GM18909 (cell line): ENCODE data around the gene MAP2K2.

Experiments used
- ATAC-seq: cut with Tn5 transposase; IDR thresholded peaks from one replicate; pipeline ENCODE4 v1.9.1; 2021; ENCODE audit warnings: mild to moderate bottlenecking; ENCODE audit not compliant: unreplicated experiment, poor library complexity

The MAP2K2 gene

DNA sequence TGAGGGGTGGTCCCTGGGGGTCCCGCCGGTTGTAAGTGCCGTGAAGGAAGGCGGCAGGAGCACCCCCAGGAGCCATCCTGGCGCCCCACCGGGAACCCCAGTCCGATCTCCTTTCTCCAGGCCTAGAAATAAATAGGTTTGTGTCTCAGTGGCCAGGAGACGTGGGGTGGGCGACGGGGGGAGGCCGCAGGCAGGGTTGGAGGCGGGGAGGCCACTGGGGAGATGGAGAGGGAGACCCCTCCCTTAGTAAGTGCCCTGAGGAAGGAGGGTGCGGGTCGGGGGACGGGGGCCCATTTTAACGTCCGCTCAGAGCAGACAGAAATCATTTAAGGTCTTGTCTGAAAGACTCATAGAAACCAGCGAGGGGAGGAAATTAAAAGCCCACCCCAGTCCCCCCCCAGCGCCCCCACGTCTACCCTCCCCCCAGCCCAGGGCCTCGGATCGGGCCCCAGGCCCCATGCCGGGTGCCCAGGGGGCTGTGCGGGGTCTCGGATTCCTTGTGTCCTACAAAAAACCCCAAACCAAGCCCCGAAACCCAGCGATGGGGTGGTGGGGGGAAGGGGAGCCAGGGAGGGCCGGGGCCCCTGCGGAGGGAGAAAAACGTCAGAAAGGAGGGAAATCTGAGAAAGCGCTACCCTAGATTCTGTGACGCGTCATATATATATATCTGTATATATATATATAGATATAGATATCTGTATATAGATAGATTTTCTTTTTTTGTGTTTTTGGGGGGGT lies 76.8 kb downstream of the MAP2K2 start:
- no peak for ATAC-seq

DNA sequence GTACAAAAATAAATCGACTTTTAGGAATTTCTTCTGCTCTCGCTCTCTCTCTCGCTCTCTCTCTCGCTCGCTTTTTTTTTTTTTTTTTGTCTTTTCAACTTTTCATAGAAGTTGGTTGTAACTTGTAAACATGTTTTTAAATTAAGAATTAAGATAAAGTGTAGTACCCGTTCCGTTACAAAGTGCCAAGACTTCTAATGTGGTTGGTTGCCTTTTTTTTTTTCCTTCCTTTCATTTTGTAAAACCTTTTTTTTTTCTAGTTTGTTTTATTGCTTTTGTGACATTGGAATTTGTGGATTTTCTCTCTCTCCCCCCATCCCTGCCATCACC lies 77.6 kb downstream of the MAP2K2 start:
- ATAC-seq = no peak

- no peak for ATAC-seq
Observed at GRCh38 chr19:4045597-4046361, 78.1 kb downstream of the MAP2K2 start.

GRCh38 chr19:4044990-4045465 lies 78.9 kb downstream of the MAP2K2 start:
- no peak for ATAC-seq

GRCh38 chr19:4043966-4044715 lies 79.8 kb downstream of the MAP2K2 start:
- no peak for ATAC-seq

DNA sequence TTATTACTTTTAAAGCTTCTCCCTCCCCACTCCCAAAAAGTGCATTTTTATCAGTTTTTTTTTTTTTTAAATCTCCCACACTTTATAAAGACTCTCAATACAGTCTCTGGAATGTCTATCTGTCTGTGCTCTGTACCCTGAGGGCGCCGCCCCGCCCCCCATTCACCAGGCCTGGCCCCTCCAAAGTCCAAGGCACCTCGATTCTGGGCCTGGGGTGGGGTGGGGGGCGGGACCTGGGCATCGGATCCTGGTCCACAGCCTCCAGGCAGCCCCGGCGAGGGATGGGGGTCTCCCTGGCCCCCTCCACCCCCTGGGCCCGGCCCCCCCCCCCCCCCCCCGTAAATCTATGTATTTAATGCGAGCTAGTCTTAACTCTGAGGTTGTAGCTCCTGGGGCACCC lies 80.5 kb downstream of the MAP2K2 start:
- no peak for ATAC-seq

GRCh38 chr19:4042731-4043082 lies 81.2 kb downstream of the MAP2K2 start:
- ATAC-seq = no peak

GRCh38 chr19:4042064-4042730 lies 81.7 kb downstream of the MAP2K2 start:
- no peak for ATAC-seq
